Uterus (tissue), 4 donors: Measurements from ENCODE around the gene COL25A1. TPM values are rescaled to one million over a fixed set of nuclear protein-coding genes. Genes with fewer than 3 reads are reported as not detected.

Source experiments
- DNase-seq, 2 donors: peaks; one replicate each; pipeline ENCODE4 v3.0.0-alpha.2; 2019 to 2020
- H3K27ac ChIP-seq, 2 donors: fragments of 200-600 bp; sonication (generic); 1 replicate in 1 of 2; 2 replicates in 1 of 2; pipeline ENCODE4 v1.5.1; 2016 to 2018
- H3K27me3 ChIP-seq, 2 donors: fragments of 200-600 bp; sonication (generic); one replicate each; pipeline ENCODE4 v1.5.1; 2018 to 2019; ENCODE audit warnings: control low read depth in 1 of 2
- H3K36me3 ChIP-seq, 2 donors: fragments of 200-600 bp; sonication (generic); one replicate each; pipeline ENCODE4 v1.5.1; 2019; ENCODE audit warnings: control low read depth in 1 of 2
- H3K4me1 ChIP-seq, 2 donors: fragments of 200-600 bp; sonication (generic); one replicate each; pipeline ENCODE4 v1.5.1; 2018 to 2019; ENCODE audit warnings: control low read depth in 1 of 2
- H3K4me3 ChIP-seq, 2 donors: fragments of 200-600 bp; sonication (generic); 1 replicate in 1 of 2; 2 replicates in 1 of 2; pipeline ENCODE4 v1.5.1; 2018 to 2019; ENCODE audit warnings: mild to moderate bottlenecking in 1 of 2
- H3K9me3 ChIP-seq, 2 donors: fragments of 200-600 bp; sonication (generic); one replicate each; pipeline ENCODE4 v1.5.1; 2019; ENCODE audit warnings: control low read depth in 1 of 2
- POLR2A ChIP-seq, 2 donors: fragments of 450-650 bp; IDR thresholded peaks; one replicate each; pipeline ENCODE4 v1.6.1; 2016; ENCODE audit warnings: antibody characterized with exemption in 2 of 2, mild to moderate bottlenecking in 1 of 2, moderate library complexity in 1 of 2
- intact Hi-C: fragments of 100-400 bp; cut with DNase I; formaldehyde crosslinking; loops from one replicate; pipeline ENCODE4 v1.15.1; 2023; ENCODE audit warnings: low total_unique reads
- total RNA-seq, 4 donors: library from RNA; depleted of rRNA in 3 of 4; stranded (reverse); fragments of >200 nt in 3 of 4; gene quantifications; one replicate each; pipeline versions ENCODE4 v1.1.0 to v1.2.4, GENCODE V29; 2014 to 2023
- TF ChIP-seq, protein P1 (sequence below), 4 experiments: fragments of 200-600 bp in 2 of 4; fragments of 450-650 bp in 2 of 4; sonication (generic) in 2 of 4; IDR thresholded peaks; one replicate each; pipeline ENCODE4 v1.5.1; 2016 to 2019; ENCODE audit warnings: antibody characterized with exemption in 4 of 4, mild to moderate bottlenecking in 2 of 4, moderate library complexity in 1 of 4
- donor health status: DM: yes; HTN: yes; CAD: no.

COL25A1 gene
- total RNA-seq, 4 donors from 2014 or later = 0.26 to 41.1 (median 1.8) TPM; not detected in 1

- H3K27ac ChIP-seq = no peak overlapping the region
- no peaks in the 10 kb centered on the region for H3K9me3 ChIP-seq
- intact Hi-C loops = no loop called here
- no peaks in the 10 kb centered on the region for H3K36me3 ChIP-seq
- H3K4me1 ChIP-seq = no peaks in the 10 kb centered on the region
- TF ChIP-seq, protein P1, sequence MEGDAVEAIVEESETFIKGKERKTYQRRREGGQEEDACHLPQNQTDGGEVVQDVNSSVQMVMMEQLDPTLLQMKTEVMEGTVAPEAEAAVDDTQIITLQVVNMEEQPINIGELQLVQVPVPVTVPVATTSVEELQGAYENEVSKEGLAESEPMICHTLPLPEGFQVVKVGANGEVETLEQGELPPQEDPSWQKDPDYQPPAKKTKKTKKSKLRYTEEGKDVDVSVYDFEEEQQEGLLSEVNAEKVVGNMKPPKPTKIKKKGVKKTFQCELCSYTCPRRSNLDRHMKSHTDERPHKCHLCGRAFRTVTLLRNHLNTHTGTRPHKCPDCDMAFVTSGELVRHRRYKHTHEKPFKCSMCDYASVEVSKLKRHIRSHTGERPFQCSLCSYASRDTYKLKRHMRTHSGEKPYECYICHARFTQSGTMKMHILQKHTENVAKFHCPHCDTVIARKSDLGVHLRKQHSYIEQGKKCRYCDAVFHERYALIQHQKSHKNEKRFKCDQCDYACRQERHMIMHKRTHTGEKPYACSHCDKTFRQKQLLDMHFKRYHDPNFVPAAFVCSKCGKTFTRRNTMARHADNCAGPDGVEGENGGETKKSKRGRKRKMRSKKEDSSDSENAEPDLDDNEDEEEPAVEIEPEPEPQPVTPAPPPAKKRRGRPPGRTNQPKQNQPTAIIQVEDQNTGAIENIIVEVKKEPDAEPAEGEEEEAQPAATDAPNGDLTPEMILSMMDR (IDR thresholded peaks at IDR 0.05) = no peak
- no peak for TF ChIP-seq POLR2A (IDR thresholded peaks at IDR 0.05)
- no peaks in the 10 kb centered on the region for H3K27me3 ChIP-seq
- H3K4me3 ChIP-seq = no peak overlapping the region
- no peak for DNase-seq
Measured at GRCh38 chr4:108965016-108965415, 337.4 kb downstream of the COL25A1 start.

DNA sequence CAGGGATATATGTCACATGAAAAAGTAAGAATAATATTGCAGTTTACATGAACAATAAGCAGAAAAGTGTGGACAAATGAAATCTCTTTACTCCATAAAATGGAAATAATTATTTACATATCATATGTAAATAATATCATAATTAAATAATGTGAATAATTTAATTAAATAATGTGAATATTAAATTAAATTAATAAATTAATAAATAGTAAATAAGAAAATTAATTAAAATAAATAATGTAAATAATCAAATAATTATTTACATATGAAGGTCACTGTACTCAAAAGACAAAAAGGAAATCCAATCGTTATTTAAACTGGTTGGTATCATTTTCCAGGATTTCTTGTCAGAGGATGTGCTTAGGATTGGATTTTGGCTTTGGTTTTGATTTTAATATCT, 338.5 kb downstream of the COL25A1 start:
- Histone ChIP-seq H3K9me3 (no peaks in the 10 kb centered on the region), H3K27me3 (no peaks in the 10 kb centered on the region), H3K36me3 (no peaks in the 10 kb centered on the region), H3K4me1 (no peaks in the 10 kb centered on the region), H3K27ac (no peak overlapping the region), H3K4me3 (no peak overlapping the region)
- intact Hi-C loops = no loop called here
- DNase-seq = no peak
- no peak for TF ChIP-seq POLR2A (IDR thresholded peaks at IDR 0.05)
- TF ChIP-seq, protein P1 (IDR thresholded peaks at IDR 0.05) = no peak

- H3K4me3 ChIP-seq = no peak overlapping the region
- H3K4me1 ChIP-seq = no peaks in the 10 kb centered on the region
- H3K27me3 ChIP-seq = no peaks in the 10 kb centered on the region
- H3K36me3 ChIP-seq = no peaks in the 10 kb centered on the region
- intact Hi-C loops = no loop called here
- H3K9me3 ChIP-seq = no peaks in the 10 kb centered on the region
- H3K27ac ChIP-seq = no peak overlapping the region
- TF ChIP-seq POLR2A (IDR thresholded peaks at IDR 0.05) = no peak
- TF ChIP-seq, protein P1 (IDR thresholded peaks at IDR 0.05) = no peak
- no peak for DNase-seq
Measured at GRCh38 chr4:108959491-108959890, 343.0 kb downstream of the COL25A1 start.

DNA sequence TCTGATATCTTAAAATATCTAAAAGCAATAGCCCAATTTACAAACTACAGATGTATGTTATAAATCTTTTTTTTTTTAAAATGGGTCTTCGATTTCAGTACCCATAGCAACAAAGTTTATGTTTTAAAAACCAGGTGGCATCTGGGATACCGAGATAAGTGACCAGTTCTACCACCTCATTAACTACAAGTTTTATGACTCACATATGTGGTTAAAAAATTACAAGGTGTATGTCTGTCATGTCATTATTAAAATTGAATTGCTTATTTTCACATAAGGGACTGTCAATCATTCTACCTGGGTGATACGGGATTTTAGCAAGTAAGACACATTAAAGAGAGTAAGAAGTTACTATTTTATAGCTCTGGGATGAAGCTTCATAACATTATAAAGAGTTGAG, 347.6 kb downstream of the COL25A1 start:
- Histone ChIP-seq H3K9me3 (no peaks in the 10 kb centered on the region), H3K4me3 (no peak overlapping the region), H3K27me3 (no peaks in the 10 kb centered on the region), H3K36me3 (no peaks in the 10 kb centered on the region), H3K27ac (no peak overlapping the region), H3K4me1 (no peaks in the 10 kb centered on the region)
- TF ChIP-seq, protein P1 (IDR thresholded peaks at IDR 0.05) = no peak
- TF ChIP-seq POLR2A (IDR thresholded peaks at IDR 0.05) = no peak
- DNase-seq = no peak
- intact Hi-C loops = no loop called here

DNA sequence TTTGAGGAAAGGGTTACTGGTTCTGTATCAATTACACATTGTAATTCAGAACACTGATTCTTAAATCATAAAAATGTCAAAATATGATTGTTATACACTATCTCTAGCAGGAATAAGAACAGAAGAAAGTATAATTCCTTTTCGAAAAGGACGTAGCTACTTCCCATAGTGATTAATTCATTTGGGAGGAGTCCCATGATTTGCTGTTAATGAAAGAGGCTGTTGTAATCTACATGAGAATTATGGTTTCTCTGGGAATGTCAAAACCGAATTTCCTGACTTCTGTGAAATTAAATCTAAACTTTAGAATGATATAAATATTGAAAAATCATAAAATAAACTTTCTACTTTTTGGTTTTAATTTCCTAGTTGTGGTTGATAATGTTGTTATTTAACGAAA, 348.5 kb downstream of the COL25A1 start:
- TF ChIP-seq POLR2A (IDR thresholded peaks at IDR 0.05) = no peak
- TF ChIP-seq, protein P1 (IDR thresholded peaks at IDR 0.05) = no peak
- Histone ChIP-seq H3K27ac (no peak overlapping the region), H3K9me3 (no peaks in the 10 kb centered on the region), H3K4me3 (no peak overlapping the region), H3K27me3 (no peaks in the 10 kb centered on the region), H3K36me3 (no peaks in the 10 kb centered on the region), H3K4me1 (no peaks in the 10 kb centered on the region)
- DNase-seq = no peak
- intact Hi-C loops = no loop called here
